Activated CD8-positive, alpha-beta memory T cell treated with anti-CD3 and anti-CD28 coated beads for 24 hours (primary cell): ENCODE data around the gene AKAP12.
"Not testable (repeated sequence)": the region's sequence is repeated elsewhere in the genome, so short reads cannot be mapped to it uniquely, and the experiment has no call there.

Experiments
- DNase-seq: peaks from one replicate; pipeline ENCODE4 v3.0.0-alpha.2; 2020

The AKAP12 gene

DNA sequence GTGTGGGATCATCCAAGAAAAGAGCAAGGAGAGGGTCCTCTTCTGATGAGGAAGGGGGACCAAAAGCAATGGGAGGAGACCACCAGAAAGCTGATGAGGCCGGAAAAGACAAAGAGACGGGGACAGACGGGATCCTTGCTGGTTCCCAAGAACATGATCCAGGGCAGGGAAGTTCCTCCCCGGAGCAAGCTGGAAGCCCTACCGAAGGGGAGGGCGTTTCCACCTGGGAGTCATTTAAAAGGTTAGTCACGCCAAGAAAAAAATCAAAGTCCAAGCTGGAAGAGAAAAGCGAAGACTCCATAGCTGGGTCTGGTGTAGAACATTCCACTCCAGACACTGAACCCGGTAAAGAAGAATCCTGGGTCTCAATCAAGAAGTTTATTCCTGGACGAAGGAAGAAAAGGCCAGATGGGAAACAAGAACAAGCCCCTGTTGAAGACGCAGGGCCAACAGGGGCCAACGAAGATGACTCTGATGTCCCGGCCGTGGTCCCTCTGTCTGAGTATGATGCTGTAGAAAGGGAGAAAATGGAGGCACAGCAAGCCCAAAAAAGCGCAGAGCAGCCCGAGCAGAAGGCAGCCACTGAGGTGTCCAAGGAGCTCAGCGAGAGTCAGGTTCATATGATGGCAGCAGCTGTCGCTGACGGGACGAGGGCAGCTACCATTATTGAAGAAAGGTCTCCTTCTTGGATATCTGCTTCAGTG lies 110.8 kb downstream of the AKAP12 start:
- no peak for DNase-seq

DNA sequence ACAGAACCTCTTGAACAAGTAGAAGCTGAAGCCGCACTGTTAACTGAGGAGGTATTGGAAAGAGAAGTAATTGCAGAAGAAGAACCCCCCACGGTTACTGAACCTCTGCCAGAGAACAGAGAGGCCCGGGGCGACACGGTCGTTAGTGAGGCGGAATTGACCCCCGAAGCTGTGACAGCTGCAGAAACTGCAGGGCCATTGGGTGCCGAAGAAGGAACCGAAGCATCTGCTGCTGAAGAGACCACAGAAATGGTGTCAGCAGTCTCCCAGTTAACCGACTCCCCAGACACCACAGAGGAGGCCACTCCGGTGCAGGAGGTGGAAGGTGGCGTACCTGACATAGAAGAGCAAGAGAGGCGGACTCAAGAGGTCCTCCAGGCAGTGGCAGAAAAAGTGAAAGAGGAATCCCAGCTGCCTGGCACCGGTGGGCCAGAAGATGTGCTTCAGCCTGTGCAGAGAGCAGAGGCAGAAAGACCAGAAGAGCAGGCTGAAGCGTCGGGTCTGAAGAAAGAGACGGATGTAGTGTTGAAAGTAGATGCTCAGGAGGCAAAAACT lies 111.5 kb downstream of the AKAP12 start:
- no peak for DNase-seq

DNA sequence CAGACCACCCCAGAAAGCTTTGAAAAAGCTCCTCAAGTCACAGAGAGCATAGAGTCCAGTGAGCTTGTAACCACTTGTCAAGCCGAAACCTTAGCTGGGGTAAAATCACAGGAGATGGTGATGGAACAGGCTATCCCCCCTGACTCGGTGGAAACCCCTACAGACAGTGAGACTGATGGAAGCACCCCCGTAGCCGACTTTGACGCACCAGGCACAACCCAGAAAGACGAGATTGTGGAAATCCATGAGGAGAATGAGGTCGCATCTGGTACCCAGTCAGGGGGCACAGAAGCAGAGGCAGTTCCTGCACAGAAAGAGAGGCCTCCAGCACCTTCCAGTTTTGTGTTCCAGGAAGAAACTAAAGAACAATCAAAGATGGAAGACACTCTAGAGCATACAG lies 112.0 kb downstream of the AKAP12 start:
- no peak for DNase-seq

DNA sequence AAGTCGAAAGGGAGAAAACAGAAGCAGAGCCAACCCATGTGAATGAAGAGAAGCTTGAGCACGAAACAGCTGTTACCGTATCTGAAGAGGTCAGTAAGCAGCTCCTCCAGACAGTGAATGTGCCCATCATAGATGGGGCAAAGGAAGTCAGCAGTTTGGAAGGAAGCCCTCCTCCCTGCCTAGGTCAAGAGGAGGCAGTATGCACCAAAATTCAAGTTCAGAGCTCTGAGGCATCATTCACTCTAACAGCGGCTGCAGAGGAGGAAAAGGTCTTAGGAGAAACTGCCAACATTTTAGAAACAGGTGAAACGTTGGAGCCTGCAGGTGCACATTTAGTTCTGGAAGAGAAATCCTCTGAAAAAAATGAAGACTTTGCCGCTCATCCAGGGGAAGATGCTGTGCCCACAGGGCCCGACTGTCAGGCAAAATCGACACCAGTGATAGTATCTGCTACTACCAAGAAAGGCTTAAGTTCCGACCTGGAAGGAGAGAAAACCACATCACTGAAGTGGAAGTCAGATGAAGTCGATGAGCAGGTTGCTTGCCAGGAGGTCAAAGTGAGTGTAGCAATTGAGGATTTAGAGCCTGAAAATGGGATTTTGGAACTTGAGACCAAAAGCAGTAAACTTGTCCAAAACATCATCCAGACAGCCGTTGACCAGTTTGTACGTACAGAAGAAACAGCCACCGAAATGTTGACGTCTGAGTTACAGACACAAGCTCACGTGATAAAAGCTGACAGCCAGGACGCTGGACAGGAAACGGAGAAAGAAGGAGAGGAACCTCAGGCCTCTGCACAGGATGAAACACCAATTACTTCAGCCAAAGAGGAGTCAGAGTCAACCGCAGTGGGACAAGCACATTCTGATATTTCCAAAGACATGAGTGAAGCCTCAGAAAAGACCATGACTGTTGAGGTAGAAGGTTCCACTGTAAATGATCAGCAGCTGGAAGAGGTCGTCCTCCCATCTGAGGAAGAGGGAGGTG lies 112.9 kb downstream of the AKAP12 start:
- no peak for DNase-seq

DNA sequence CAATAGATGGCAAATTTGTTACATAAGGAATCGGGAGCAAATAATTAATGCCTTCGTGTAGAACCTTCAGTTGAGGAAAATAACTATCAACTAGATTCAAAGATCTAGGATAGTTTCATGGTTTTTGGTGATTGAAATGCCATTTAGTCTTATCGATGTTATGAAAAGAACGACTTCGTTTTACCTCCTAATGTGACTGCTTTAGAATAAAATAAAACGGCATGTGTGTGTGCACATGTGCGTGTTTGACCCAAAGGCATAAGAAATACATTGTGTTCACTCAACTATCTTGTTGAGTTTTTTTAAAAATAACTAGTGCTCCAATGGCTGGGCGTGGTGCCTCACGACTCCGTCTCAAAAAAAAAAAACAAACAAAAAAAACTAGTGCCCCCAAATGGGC lies 114.0 kb downstream of the AKAP12 start:
- no peak for DNase-seq

DNA sequence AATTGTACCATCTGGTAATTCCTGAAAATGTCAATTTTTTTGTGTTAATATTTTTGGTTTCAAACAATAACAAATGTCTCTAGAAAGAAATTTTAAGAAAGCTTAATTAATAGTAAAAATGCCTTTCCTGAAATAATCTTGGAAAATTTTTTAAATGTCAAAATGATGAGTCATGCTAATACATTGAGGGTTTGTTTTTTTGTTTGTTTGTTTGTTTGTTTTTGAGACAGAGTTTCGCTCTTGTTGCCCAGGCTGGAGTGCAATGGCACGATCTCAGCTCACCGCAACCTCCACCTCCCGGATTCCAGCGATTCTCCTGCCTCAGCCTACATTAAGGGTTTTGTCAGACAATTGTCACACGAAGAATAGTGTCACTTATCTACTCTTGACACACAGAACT lies 117.2 kb downstream of the AKAP12 start:
- not testable (repeated sequence) for DNase-seq

DNA sequence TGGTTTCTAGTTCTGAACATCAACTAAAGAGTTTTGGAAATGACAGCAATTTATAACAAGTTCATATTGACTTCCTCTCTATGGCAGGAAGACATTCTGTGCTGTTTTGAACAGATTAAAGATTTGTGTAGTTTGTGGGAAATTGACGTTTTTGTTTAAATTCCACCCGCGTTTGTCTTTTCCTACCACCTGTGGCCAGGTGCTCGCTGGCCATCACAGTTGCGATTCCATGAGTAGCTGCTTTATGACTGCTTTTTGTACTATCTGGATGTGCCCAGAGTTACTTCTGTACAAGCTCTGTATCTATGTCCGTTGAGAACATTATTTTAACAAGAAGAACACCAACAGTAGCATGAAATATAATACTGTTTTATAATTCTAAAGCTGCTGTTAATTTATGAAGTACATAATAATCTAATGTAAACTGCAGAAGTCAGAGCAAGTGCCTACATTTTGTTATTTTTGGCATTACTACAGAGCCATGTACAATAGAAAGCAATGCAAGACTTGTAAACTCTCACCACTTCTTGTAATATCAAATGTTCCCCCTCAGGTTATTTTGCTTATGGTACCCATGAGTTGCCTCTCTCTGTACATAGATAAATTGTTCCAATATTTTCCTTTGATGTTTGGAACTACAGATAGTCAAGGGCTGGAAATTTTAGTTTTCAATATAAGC lies 118.1 kb downstream of the AKAP12 start:
- no peak for DNase-seq

DNA sequence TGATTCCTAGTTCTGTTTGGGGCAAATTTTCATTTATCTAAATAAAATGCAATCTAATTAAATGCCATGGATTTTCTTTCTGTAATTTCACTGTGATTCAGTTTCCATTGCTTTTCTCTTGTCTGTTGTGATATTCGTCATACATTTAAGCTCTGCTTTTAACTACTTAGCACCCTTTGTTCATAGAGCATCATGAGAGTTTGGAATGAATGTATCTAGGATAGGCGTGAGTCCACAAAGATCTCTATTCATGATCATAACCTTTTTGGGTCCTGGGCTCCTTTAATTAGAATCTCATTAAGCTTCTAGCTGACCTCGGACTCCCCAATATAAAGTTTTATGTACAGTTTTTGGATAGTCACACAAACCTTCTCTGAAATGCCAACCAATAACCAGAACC lies 118.7 kb downstream of the AKAP12 start:
- DNase-seq = no peak

DNA sequence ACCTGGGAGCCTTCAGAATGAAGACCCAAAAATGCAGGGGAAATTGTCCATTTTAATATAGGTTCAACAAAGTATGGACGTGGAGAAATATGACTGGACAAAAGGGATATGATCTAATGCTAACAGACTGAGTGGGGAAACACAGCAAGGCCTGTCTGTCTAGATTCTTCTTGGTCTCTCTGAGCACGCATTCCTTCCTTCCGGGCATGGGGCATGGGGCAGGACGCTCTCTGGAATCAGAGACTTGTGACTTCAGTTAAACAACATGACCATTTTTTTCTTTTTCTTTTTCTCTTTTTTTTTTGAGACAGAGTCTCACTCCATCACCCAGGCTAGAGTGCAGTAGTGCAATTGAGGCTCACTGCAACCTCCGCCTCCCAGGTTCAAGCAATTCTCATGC lies 119.7 kb downstream of the AKAP12 start:
- no peak for DNase-seq

DNA sequence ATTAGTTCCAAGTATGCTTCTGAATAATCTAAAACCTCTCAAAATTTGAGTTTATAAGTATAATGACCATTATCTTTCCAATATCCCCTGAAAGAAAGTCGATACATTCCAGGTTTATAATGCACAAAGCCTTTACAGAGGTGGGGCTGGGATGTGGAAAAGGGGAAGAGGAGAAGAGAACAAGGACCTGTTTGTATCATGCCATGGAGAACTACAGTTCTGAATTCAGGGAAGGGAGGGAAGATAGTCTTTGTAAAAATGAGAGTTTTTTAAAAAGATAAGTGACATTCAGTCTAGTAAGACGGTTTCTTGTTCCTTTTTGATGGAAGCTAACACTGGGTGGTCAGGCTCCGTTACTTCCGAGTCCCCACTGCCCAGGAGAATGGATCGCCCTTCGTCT lies 125.5 kb downstream of the AKAP12 start:
- no peak for DNase-seq

DNA sequence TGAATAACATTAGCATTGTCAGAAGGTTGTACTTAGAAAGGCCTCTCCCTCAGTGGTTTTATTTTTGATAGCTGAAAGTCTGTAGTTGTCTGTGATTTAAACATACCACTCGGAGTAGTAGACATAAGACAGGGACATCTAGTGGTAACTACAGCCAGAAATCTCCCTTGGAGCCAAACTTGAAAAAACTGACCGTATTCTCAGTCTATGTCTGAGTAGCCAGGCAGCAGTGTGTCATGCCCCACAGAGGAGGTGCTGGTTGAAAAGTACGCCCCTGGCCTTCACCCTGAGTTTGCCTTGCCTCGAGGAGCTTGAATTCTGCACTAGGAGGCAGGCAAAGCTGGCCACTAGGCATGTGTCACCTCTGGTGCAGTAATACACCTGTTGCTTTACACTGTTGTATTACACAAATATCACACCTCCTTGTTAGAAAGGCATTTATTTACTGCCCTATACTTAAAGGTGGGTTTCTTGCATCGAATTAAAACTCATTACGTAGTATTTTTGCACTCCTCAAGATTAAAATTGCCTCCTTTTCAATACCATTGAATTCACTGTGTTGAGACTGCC lies 130.8 kb downstream of the AKAP12 start:
- peak; percentile 53 for DNase-seq

DNA sequence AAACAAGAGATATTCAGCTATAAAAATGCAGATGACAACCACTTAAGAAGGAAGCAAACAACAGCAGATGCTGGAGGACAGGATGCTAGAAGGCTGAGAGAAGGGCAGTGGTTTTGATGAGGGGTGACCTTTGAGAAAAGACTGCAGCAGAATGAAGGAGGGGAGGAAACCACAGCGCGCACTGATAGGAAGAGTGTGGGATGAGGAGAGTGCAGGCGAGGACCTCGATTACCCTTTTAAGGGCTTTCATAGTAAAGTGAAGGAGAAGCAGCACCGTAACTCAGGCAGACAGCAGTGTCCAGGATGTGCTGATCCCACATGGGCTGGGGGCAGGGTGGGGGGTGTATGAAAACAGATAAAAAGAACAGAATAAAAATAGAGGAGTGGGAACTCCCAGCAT lies 132.4 kb downstream of the AKAP12 start:
- DNase-seq = peak; percentile 59

DNA sequence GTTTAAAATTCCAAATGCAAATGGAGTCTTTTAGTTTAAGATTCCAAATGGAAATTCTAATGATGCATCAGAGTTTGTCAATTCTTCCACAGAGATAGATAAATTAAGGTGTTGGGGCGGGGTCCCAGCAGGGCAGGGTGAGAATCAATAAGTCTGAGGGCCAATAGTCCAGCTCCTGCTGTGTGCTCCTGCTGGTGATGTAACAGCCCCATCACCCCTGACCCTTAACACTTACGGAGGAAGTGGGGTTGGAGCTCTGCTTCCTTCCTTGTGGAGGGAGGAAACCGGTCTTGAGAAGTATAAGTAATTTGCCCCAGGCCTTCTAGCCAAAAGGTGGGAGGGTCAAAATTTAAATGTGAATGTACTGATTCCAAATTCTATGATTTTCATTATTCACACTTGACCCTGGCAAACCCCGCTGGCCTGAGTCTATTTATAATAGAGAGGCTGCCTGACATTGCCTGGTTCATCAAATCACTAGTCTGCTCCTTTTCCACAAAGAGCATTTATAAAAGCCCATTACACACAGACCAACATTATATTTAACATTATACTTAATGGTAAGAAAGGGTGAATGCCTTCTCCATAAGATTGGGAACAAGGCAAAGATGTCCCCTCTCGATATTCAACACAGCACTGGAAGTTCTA lies 134.4 kb downstream of the AKAP12 start:
- DNase-seq = no peak

DNA sequence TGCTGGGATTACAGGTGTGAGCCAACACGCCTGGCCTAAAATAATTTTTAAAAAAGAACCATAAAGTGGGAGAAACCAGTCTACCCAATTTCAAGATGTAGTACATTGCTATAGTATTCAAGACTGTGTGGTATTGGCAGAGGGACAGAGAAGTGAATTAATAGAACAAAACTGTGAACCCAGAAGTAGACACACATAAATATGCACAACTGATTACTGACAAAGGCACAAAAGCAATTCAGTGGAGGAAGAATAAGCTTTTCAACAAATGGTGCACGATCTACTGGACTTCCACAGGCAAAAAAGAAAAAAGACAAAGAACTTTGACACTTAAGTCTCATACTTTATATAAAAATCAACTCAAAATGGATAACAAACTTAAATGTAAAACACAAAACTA lies 136.1 kb downstream of the AKAP12 start:
- DNase-seq = no peak

DNA sequence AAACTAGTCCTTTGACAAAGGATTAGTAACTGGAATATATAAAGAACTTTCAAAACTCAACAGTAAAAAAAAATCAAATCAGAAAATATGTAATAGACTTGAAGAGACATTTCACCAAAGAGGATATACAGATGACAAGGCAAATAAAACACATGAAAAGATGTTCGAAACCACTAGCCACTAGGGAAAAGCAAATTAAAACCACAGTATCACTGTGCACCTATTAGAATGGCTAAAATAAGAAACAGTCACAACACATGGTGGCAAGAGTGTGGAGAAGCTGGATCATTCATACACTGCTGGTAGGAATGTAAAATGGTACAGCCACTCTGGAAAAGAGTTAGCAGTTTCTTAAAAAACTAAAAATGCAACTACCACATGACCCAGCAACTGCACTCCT lies 136.7 kb downstream of the AKAP12 start:
- DNase-seq = no peak

DNA sequence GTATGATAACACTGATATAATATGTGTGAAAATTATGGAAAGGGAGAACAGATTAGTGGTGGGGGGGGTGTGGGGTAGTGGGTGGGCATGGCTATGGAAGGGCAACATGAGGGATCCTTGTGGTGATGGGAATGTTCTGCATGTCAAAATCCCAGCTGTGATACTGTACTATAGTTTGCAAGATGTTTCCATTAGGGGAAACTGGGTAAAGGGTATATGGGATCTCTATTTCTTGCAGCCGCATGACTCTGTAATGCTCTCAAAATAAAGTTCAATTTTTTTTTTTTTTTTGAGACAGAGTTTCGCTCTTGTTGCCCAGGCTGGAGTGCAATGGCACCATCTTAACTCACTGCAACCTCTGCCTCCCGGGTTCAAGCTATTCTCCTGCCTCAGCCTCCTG lies 137.3 kb downstream of the AKAP12 start:
- DNase-seq = no peak

DNA sequence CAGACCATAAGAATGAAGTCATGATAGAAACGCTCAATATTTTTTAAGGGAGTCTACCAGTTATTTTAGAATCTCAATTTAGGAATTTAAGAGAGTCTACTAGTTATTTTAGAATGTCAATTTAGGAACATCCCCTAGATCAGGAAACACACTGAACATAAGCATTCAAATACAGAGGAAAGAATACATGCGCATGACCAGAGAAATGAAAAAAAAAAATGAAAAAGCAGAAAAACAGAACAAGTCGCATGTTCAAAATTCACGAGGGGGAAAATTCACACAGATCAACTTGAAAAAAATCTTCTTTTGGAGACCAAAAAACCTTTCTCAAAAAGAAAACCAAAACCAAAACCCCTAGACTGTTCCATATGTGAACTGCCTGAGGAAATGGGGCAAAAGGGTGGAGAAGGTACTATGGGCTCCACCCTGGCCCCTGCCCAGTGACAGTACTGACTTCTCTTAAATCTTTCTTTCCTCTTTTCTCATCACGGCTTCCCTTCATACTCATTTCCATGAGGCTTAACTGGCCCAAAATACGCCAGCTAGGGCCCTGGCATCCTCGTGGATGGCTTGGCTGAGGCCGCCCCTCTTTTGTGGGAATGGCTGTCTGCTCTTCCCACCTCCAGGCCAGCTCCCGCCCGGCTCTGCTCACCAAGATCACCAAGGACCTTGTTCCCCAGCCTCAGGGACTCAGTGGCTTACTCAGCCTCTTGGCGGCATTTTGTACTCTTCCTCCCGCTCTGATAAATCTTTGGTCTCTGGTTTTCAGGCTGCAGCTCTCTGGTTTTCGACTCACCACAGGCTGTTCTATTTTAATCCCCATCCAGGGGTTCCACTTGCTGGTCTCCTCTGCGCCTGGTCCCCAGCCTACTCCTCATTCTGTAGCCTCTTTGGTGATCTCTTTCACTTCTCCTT lies 140.4 kb downstream of the AKAP12 start:
- DNase-seq = no peak

DNA sequence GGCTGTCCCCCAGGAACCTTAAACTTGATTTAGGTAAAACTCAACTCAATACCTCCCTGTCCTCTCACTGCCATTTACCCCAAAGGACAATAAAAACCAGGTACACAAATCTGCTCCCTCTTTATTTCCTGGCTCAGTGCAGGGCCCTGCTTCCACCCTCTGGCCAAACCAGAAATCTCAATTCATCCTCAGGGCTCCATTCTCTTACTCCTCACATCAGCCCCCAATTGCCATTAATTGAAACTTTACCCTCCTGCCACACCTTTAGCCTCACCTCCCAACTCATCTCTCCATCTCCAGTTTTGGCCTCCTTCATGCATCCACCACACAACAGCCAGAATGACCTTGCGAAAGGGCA lies 141.1 kb downstream of the AKAP12 start:
- DNase-seq = no peak

DNA sequence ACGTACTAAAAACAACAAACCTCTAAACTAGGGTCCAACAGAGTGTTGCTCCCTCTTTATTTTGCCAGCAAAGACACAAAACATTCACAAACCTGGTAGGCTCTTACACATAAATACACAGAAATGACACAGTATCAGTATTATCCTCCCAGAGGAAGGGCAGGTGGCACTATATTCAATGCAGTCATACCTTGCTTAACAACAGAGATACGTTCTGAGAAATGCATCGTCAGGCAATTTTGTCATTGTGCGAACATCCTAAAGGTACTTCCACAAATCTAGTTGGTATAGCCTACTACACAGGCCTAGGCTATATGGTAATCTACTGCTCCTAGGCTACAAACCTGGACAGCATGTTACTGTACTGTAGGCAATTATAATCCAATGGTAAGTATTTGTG lies 142.0 kb downstream of the AKAP12 start:
- no peak for DNase-seq

DNA sequence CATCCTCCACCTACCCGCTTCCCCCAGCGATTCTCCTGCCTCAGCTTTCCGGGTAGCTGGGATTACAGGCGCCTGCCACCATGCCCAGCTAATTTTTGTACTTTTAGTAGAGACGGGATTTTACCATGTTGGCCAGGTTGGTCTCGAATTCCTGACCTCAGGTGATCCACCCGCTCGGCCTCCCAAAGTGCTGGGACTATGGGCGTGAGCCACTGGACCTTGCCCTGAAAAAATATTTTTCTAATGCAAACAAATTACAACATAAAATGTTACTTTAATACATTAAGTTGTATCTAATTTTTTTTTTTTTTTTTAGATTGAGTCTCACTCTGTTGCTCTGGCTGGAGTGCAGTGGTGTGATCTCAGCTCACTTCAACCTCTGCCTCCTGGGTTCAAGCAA lies 142.9 kb downstream of the AKAP12 start:
- not testable (repeated sequence) for DNase-seq

DNA sequence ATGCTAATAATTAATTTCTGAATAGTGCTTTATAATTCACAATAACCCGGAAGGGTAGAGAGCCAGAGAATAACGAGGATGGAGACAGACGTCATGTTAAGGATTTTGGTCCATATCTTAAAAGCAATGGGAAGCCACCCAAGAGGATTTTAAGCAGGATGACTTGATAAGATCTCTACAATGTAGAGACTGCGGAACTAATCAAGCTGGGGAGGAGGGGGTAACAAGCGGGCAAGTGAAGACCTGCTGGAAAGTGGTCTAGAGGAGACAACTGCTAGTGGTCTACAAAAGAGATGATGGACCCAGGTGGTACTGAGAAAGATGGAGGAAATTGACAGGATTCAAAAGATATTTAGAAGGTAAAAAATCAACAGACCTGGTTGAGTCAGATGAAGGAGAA lies 144.4 kb downstream of the AKAP12 start:
- DNase-seq = no peak
